Peyer's patch (tissue), 4 donors: ENCODE measurements around the gene SP6.

Experiments
- CTCF ChIP-seq, 6 experiments: fragments of 450-650 bp in 4 of 6; fragments of 200-600 bp in 2 of 6; sonication (generic) in 1 of 6; IDR thresholded peaks; one replicate each; pipeline ENCODE4 v1.5.1; 2017 to 2019; ENCODE audit warnings: antibody characterized with exemption in 6 of 6, mild to moderate bottlenecking in 3 of 6, moderate library complexity in 1 of 6
- POLR2A ChIP-seq, 2 donors: fragments of 450-650 bp; IDR thresholded peaks; one replicate each; pipeline ENCODE4 v1.5.1; 2017; ENCODE audit warnings: antibody characterized with exemption in 2 of 2, mild to moderate bottlenecking in 2 of 2, moderate library complexity in 2 of 2

- TF ChIP-seq CTCF (IDR thresholded peaks at IDR 0.05) (no peak), POLR2A (IDR thresholded peaks at IDR 0.05) (no peak)
Observed at GRCh38 chr17:47871048-47871447, 20.1 kb upstream of the SP6 start.
